Liver (tissue), 9 donors: Measurements from ENCODE around the gene RYR2. TPM values are rescaled to one million over a fixed set of nuclear protein-coding genes. Genes with fewer than 3 reads are reported as not detected.

Experiments used
- DNase-seq: peaks from one replicate; pipeline ENCODE4 v3.0.0-alpha.2; 2017; ENCODE audit warnings: low spot score
- H3K27ac ChIP-seq, 2 donors: one replicate each; pipeline ENCODE4 v1.7.0; 2013; ENCODE audit warnings: inconsistent platforms in 2 of 2, low read length in 2 of 2, control low read depth in 1 of 2, low read depth in 1 of 2, mild to moderate bottlenecking in 1 of 2
- H3K27me3 ChIP-seq, 4 donors: one replicate each; pipeline versions ENCODE4 v1.6.1 to v1.7.0; 2013; ENCODE audit warnings: low read length in 3 of 4, inconsistent platforms in 1 of 4, mild to moderate bottlenecking in 1 of 4, moderate library complexity in 1 of 4; ENCODE audit not compliant: control insufficient read depth in 4 of 4, insufficient read depth in 4 of 4
- H3K36me3 ChIP-seq, 4 donors: one replicate each; pipeline versions ENCODE4 v1.6.1 to v1.7.0; 2013; ENCODE audit warnings: low read length in 3 of 4, mild to moderate bottlenecking in 3 of 4, low read depth in 1 of 4, moderate library complexity in 1 of 4; ENCODE audit not compliant: control insufficient read depth in 4 of 4, insufficient read depth in 3 of 4
- H3K4me1 ChIP-seq, 4 donors: one replicate each; pipeline versions ENCODE4 v1.6.1 to v1.7.0; 2013; ENCODE audit warnings: low read length in 3 of 4, mild to moderate bottlenecking in 3 of 4, moderate library complexity in 1 of 4; ENCODE audit not compliant: control insufficient read depth in 4 of 4, insufficient read depth in 4 of 4
- H3K4me3 ChIP-seq, 3 donors: one replicate each; pipeline versions ENCODE4 v1.6.1 to v1.7.0; 2013; ENCODE audit warnings: low read length in 3 of 3, control low read depth in 1 of 3, low read depth in 1 of 3, mild to moderate bottlenecking in 1 of 3
- H3K9ac ChIP-seq, 2 donors: one replicate each; pipeline ENCODE4 v1.7.0; 2013; ENCODE audit warnings: low read length in 2 of 2, mild to moderate bottlenecking in 2 of 2, moderate library complexity in 2 of 2, control low read depth in 1 of 2, low read depth in 1 of 2
- H3K9me3 ChIP-seq, 4 donors: one replicate each; pipeline versions ENCODE4 v1.6.1 to v1.7.0; 2013; ENCODE audit warnings: low read length in 3 of 4; ENCODE audit not compliant: control insufficient read depth in 4 of 4
- EGR1 ChIP-seq, 2 donors: IDR thresholded peaks; 2 replicates each; pipeline ENCODE4 v1.6.1; 2016 to 2018; ENCODE audit warnings: antibody characterized with exemption in 2 of 2, low read depth in 2 of 2
- FOXA1 ChIP-seq: IDR thresholded peaks from 2 replicates; pipeline ENCODE4 v1.6.1; 2016; ENCODE audit warnings: antibody characterized with exemption
- FOXA2 ChIP-seq: IDR thresholded peaks from 2 replicates; pipeline ENCODE4 v1.6.1; 2016; ENCODE audit warnings: antibody characterized with exemption
- GABPA ChIP-seq, 2 donors: IDR thresholded peaks in 1 of 2; conservative IDR thresholded peaks in 1 of 2; 2 replicates each; pipeline ENCODE4 v1.6.1; 2016; ENCODE audit warnings: antibody characterized with exemption in 2 of 2, mild to moderate bottlenecking in 1 of 2, moderate library complexity in 1 of 2
- HNF4A ChIP-seq, 2 donors: conservative IDR thresholded peaks; 2 replicates each; pipeline ENCODE4 v1.6.1; 2016; ENCODE audit warnings: antibody characterized with exemption in 2 of 2, mild to moderate bottlenecking in 2 of 2
- HNF4G ChIP-seq: IDR thresholded peaks from 2 replicates; pipeline ENCODE4 v1.6.1; 2016; ENCODE audit warnings: antibody characterized with exemption
- JUND ChIP-seq, 2 donors: IDR thresholded peaks; 2 replicates each; pipeline ENCODE4 v1.6.1; 2016; ENCODE audit warnings: antibody characterized with exemption in 2 of 2
- NR2F2 ChIP-seq: IDR thresholded peaks from 2 replicates; pipeline ENCODE4 v1.6.1; 2016; ENCODE audit warnings: antibody characterized with exemption
- RAD21 ChIP-seq, 2 donors: IDR thresholded peaks; 2 replicates each; pipeline ENCODE4 v1.6.1; 2016; ENCODE audit warnings: antibody characterized with exemption in 2 of 2, mild to moderate bottlenecking in 2 of 2
- RXRA ChIP-seq, 2 donors: IDR thresholded peaks; 2 replicates each; pipeline ENCODE4 v1.6.1; 2017 to 2018; ENCODE audit warnings: antibody characterized with exemption in 2 of 2, mild to moderate bottlenecking in 1 of 2
- SP1 ChIP-seq: IDR thresholded peaks from 2 replicates; pipeline ENCODE4 v1.6.1; 2018; ENCODE audit warnings: antibody characterized with exemption, mild to moderate bottlenecking
- TAF1 ChIP-seq: conservative IDR thresholded peaks from 2 replicates; pipeline ENCODE4 v1.6.1; 2016; ENCODE audit warnings: antibody characterized with exemption, mild to moderate bottlenecking
- YY1 ChIP-seq: IDR thresholded peaks from 2 replicates; pipeline ENCODE4 v1.6.1; 2016; ENCODE audit warnings: antibody characterized with exemption, mild to moderate bottlenecking
- whole genome bisulfite sequencing: extraction: QIAGEN DNeasy Blood & Tissue Kit; methylation state at CpG from one replicate; pipeline ENCODE4 v1.1.7; 2013; 5-methylcytosine and 5-hydroxymethylcytosine counted together
- polyA plus RNA-seq, 2 donors: library from polyadenylated mRNA; stranded (reverse) in 1 of 2; unstranded in 1 of 2; fragments of 200-250 nt in 1 of 2; fragments of >200 nt in 1 of 2; fragmentation: Nextera tagmentation in 1 of 2; extraction: Ambion mirVana in 1 of 2; gene quantifications; one replicate each; pipeline versions ENCODE4 v1.2.1 to v1.2.3, GENCODE V29; 2013 to 2015
- total RNA-seq, 2 donors: library from RNA; depleted of rRNA; stranded (reverse); fragments of >200 nt; gene quantifications; one replicate each; pipeline ENCODE4 v1.2.3, GENCODE V29; 2014
- TF ChIP-seq, protein P1 (sequence below): fragments of 150-350 bp; IDR thresholded peaks from 2 replicates; pipeline ENCODE4 v1.5.1; 2017; ENCODE audit warnings: improper control_type of control experiment, low read depth, low read length; ENCODE audit not compliant: missing input control
- TF ChIP-seq, protein P2 (sequence below): IDR thresholded peaks from 2 replicates; pipeline ENCODE4 v1.6.1; 2016; ENCODE audit warnings: antibody characterized with exemption
- TF ChIP-seq, protein P3 (sequence below): IDR thresholded peaks from 2 replicates; pipeline ENCODE4 v1.6.1; 2016; ENCODE audit warnings: antibody characterized with exemption
- TF ChIP-seq, protein P4 (sequence below): IDR thresholded peaks from 2 replicates; pipeline ENCODE4 v1.6.1; 2016; ENCODE audit warnings: antibody characterized with exemption
- TF ChIP-seq, protein P5 (sequence below): IDR thresholded peaks from 2 replicates; pipeline ENCODE4 v1.6.1; 2016; ENCODE audit warnings: antibody characterized with exemption, mild to moderate bottlenecking
- donor health status: healthy.
- donor health status: healthy.
- donor health status: healthy.
- donor health status: healthy.
- donor health status: healthy.

RYR2 gene
- total and polyA plus RNA-seq, 4 donors, result 0.06 to 0.75 (median 0.31) TPM

DNA sequence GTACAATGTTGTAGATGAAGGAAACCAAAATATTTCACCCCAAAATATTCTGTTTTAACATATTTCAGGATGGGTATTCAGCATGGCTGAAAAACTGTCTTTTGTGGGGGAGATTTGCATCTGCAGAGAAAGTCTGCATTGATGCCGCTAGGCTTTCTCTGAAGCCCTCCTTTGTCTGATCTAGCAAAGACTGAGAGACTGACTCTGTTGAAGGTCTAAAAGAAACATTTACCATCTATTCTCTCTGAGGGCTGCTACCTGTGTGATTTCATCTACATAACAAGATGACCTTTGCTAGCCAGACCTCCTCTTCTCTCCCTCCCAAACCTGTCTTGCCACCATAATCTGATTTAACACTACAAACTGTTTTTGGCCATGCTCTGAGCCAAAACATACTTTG, 25.4 kb upstream of the RYR2 start:
- no peaks in the 10 kb centered on the region for H3K9me3 ChIP-seq
- H3K9ac ChIP-seq, result no peak overlapping the region
- 49% methylated on average over 1 of the region's 1 CpG for WGBS
- H3K36me3 ChIP-seq, result no peaks in the 10 kb centered on the region
- H3K4me1 ChIP-seq, result no peaks in the 10 kb centered on the region
- no peak overlapping the region for H3K27ac ChIP-seq
- no peak for TF ChIP-seq GABPA (IDR thresholded peaks at IDR 0.05 in 1 of 2, conservative IDR thresholded peaks at IDR 0.05 in 1 of 2)
- TF ChIP-seq TAF1, result no peak
- TF ChIP-seq, protein P1, sequence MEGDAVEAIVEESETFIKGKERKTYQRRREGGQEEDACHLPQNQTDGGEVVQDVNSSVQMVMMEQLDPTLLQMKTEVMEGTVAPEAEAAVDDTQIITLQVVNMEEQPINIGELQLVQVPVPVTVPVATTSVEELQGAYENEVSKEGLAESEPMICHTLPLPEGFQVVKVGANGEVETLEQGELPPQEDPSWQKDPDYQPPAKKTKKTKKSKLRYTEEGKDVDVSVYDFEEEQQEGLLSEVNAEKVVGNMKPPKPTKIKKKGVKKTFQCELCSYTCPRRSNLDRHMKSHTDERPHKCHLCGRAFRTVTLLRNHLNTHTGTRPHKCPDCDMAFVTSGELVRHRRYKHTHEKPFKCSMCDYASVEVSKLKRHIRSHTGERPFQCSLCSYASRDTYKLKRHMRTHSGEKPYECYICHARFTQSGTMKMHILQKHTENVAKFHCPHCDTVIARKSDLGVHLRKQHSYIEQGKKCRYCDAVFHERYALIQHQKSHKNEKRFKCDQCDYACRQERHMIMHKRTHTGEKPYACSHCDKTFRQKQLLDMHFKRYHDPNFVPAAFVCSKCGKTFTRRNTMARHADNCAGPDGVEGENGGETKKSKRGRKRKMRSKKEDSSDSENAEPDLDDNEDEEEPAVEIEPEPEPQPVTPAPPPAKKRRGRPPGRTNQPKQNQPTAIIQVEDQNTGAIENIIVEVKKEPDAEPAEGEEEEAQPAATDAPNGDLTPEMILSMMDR, result no peak
- TF ChIP-seq, protein P2, sequence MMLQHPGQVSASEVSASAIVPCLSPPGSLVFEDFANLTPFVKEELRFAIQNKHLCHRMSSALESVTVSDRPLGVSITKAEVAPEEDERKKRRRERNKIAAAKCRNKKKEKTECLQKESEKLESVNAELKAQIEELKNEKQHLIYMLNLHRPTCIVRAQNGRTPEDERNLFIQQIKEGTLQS, result no peak
- TF ChIP-seq, protein P3, sequence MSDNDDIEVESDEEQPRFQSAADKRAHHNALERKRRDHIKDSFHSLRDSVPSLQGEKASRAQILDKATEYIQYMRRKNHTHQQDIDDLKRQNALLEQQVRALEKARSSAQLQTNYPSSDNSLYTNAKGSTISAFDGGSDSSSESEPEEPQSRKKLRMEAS, result no peak
- no peak for TF ChIP-seq RXRA (IDR thresholded peaks at IDR 0.05)
- TF ChIP-seq, protein P4, sequence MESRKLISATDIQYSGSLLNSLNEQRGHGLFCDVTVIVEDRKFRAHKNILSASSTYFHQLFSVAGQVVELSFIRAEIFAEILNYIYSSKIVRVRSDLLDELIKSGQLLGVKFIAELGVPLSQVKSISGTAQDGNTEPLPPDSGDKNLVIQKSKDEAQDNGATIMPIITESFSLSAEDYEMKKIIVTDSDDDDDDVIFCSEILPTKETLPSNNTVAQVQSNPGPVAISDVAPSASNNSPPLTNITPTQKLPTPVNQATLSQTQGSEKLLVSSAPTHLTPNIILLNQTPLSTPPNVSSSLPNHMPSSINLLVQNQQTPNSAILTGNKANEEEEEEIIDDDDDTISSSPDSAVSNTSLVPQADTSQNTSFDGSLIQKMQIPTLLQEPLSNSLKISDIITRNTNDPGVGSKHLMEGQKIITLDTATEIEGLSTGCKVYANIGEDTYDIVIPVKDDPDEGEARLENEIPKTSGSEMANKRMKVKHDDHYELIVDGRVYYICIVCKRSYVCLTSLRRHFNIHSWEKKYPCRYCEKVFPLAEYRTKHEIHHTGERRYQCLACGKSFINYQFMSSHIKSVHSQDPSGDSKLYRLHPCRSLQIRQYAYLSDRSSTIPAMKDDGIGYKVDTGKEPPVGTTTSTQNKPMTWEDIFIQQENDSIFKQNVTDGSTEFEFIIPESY, result no peak
- no peak for DNase-seq
- H3K4me3 ChIP-seq, result no peak overlapping the region
- H3K27me3 ChIP-seq, result peaks cover 0 to 3% (median 0%) of the 10 kb centered on the region in 4 donors

DNA sequence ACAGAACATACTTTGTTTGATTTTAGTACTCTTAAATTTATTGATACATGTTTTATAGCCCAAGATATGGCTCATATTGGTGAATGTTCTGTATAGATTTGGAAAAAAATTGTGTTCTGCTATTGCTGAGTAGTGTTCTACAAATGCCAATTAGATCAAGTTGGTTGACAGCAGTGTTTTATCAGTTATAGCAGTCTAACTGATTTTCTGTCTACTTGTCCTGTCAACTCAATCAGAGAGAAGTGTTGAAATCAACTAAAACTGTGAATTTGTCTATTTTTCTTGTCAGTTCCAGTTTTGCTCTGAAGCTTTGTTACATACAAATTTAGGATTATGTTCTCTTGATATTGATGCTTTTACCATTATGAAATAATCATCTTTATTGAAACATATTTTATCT, 23.1 kb upstream of the RYR2 start:
- Histone ChIP-seq H3K27ac (no peak overlapping the region), H3K9me3 (no peaks in the 10 kb centered on the region), H3K4me1 (no peaks in the 10 kb centered on the region), H3K4me3 (no peak overlapping the region), H3K36me3 (no peaks in the 10 kb centered on the region), H3K27me3 (no peaks in the 10 kb centered on the region), H3K9ac (no peak overlapping the region)
- DNase-seq, result no peak
- no peak for TF ChIP-seq GABPA (IDR thresholded peaks at IDR 0.05 in 1 of 2, conservative IDR thresholded peaks at IDR 0.05 in 1 of 2)
- no peak for TF ChIP-seq HNF4A (conservative IDR thresholded peaks at IDR 0.05)
- TF ChIP-seq YY1, result no peak
- TF ChIP-seq, protein P2, result no peak
- no peak for TF ChIP-seq NR2F2
- no peak for TF ChIP-seq FOXA1
- TF ChIP-seq, protein P5, sequence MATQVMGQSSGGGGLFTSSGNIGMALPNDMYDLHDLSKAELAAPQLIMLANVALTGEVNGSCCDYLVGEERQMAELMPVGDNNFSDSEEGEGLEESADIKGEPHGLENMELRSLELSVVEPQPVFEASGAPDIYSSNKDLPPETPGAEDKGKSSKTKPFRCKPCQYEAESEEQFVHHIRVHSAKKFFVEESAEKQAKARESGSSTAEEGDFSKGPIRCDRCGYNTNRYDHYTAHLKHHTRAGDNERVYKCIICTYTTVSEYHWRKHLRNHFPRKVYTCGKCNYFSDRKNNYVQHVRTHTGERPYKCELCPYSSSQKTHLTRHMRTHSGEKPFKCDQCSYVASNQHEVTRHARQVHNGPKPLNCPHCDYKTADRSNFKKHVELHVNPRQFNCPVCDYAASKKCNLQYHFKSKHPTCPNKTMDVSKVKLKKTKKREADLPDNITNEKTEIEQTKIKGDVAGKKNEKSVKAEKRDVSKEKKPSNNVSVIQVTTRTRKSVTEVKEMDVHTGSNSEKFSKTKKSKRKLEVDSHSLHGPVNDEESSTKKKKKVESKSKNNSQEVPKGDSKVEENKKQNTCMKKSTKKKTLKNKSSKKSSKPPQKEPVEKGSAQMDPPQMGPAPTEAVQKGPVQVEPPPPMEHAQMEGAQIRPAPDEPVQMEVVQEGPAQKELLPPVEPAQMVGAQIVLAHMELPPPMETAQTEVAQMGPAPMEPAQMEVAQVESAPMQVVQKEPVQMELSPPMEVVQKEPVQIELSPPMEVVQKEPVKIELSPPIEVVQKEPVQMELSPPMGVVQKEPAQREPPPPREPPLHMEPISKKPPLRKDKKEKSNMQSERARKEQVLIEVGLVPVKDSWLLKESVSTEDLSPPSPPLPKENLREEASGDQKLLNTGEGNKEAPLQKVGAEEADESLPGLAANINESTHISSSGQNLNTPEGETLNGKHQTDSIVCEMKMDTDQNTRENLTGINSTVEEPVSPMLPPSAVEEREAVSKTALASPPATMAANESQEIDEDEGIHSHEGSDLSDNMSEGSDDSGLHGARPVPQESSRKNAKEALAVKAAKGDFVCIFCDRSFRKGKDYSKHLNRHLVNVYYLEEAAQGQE, result no peak
- TF ChIP-seq JUND (IDR thresholded peaks at IDR 0.05), result no peak
- TF ChIP-seq, protein P1, result no peak
- TF ChIP-seq, protein P4, result no peak
- TF ChIP-seq HNF4G, result no peak
- no peak for TF ChIP-seq EGR1 (IDR thresholded peaks at IDR 0.05; ENCODE audit: low read depth in 2 of 2)
- TF ChIP-seq RXRA (IDR thresholded peaks at IDR 0.05), result no peak
- no peak for TF ChIP-seq SP1
- TF ChIP-seq, protein P3, result no peak
- TF ChIP-seq RAD21 (IDR thresholded peaks at IDR 0.05), result no peak
- TF ChIP-seq FOXA2, result no peak
- TF ChIP-seq TAF1, result no peak
